K562 (cell line): ENCODE results near the gene BOLL. TPM values are rescaled to one million over a fixed set of nuclear protein-coding genes. Genes with fewer than 3 reads are reported as not detected.

Source experiments
- EP300 ChIP-seq: IDR thresholded peaks from 2 replicates; pipeline ENCODE4 v1.6.1; 2012; ENCODE audit warnings: low read length, improper control_type of control experiment
- FOS ChIP-seq: IDR thresholded peaks from 3 replicates; pipeline ENCODE4 v1.6.1; 2011; ENCODE audit not compliant: insufficient read length; ENCODE audit errors: extremely low read depth
- NONO ChIP-seq, 2 experiments: fragments of 200-400 bp in 1 of 2; fragments of 450-650 bp in 1 of 2; formaldehyde crosslinking in 1 of 2; IDR thresholded peaks; 2 replicates each; pipeline ENCODE4 v1.6.1; 2017; ENCODE audit warnings: low read depth in 2 of 2, mild to moderate bottlenecking in 2 of 2, moderate library complexity in 2 of 2, low read length in 1 of 2
- ZNF318 ChIP-seq, 2 experiments: fragments of 450-650 bp; IDR thresholded peaks; 2 replicates each; pipeline ENCODE4 v1.6.1; 2016; ENCODE audit warnings: mild to moderate bottlenecking in 2 of 2, borderline replicate concordance in 1 of 2, low read depth in 1 of 2, moderate library complexity in 1 of 2
- ZZZ3 ChIP-seq: fragments of 450-650 bp; IDR thresholded peaks from 2 replicates; pipeline ENCODE4 v1.6.1; 2016; ENCODE audit warnings: antibody characterized with exemption, mild to moderate bottlenecking, moderate library complexity
- polyA plus RNA-seq, 8 experiments: library from polyadenylated mRNA; depleted of rRNA in 4 of 8; stranded (reverse) in 5 of 8; unstranded in 3 of 8; fragments of >200 nt; fragmentation: Nextera tagmentation in 2 of 8; fragmentation: Illumina TruSeq in 1 of 8; extraction: Ambion mirVana in 2 of 8; extraction: Trizol in 1 of 8; gene quantifications; 2 replicates each; pipeline versions ENCODE4 v1.2.1 to v1.2.3, GENCODE V29; 2011 to 2014; ENCODE audit warnings: inconsistent platforms in 1 of 8, missing spikeins in 1 of 8
- total RNA-seq, 7 experiments: library from RNA; depleted of rRNA in 6 of 7; stranded (reverse); fragments of >200 nt in 6 of 7; fragmentation: Illumina TruSeq in 2 of 7; extraction: Trizol in 2 of 7; gene quantifications; 2 replicates each; pipeline versions ENCODE4 v1.2.1 to v1.2.3, GENCODE V29; 2011 to 2021; ENCODE audit warnings: low replicate concordance in 1 of 7

Gene BOLL
- total and polyA plus RNA-seq, 9 of the 15 experiments (the other 6 are each of a cell fraction or from before 2014, with no cell fraction given), result 0.11 to 0.55 (median 0.19) TPM; not detected in 1

GRCh38 chr2:197677056-197677455 is 108.1 kb downstream of the BOLL start (continued):
- TF ChIP-seq ZNF318 (IDR thresholded peaks at IDR 0.05; ENCODE audit: borderline replicate concordance in 1 of 2, low read depth in 1 of 2), result no peak
- no peak for TF ChIP-seq ZZZ3
- TF ChIP-seq EP300, result no peak
- TF ChIP-seq NONO (IDR thresholded peaks at IDR 0.05; ENCODE audit: low read depth in 2 of 2, low read length in 1 of 2), result no peak
- TF ChIP-seq FOS, result no peak

Other genes starting within 250 kb of the BOLL start
- not detected in 2 replicates for gene RFTN2, start 109.7 kb downstream of the BOLL start, total RNA-seq (2014; rRNA removed)
- not detected in 2 replicates for gene RFTN2, start 109.7 kb downstream of the BOLL start, total RNA-seq (2014; rRNA removed; fragmentation: Illumina TruSeq; extraction: Trizol)
- 0.11 TPM in 1 of 2 replicates, not detected in the other for gene RFTN2, start 109.7 kb downstream of the BOLL start, total RNA-seq (2015; rRNA removed; fragmentation: Illumina TruSeq; extraction: Trizol)
- gene RFTN2, start 109.7 kb downstream of the BOLL start, total RNA-seq (2021), result not detected in 2 replicates
- gene RFTN2, start 109.7 kb downstream of the BOLL start, polyA plus RNA-seq (2011; rRNA removed), result not detected in 2 replicates
- gene RFTN2, start 109.7 kb downstream of the BOLL start, polyA plus RNA-seq (2014; fragmentation: Illumina TruSeq; extraction: Trizol), result 0.04 TPM in 1 of 2 replicates, not detected in the other
- under 1 TPM in 1 of 2 experiments, not detected in 1; 0.01 TPM for gene RFTN2, start 109.7 kb downstream of the BOLL start, polyA plus RNA-seq (2014; fragmentation: Nextera tagmentation; extraction: Ambion mirVana)
- 0.05 TPM in 1 of 2 replicates, not detected in the other for gene RFTN2, start 109.7 kb downstream of the BOLL start, polyA plus RNA-seq (2014; rRNA removed)
- gene MARS2, start 80.0 kb downstream of the BOLL start, total RNA-seq (2014; rRNA removed), result 10.2 and 13.8 TPM in 2 replicates
- 9.9 and 12.7 TPM in 2 replicates for gene MARS2, start 80.0 kb downstream of the BOLL start, total RNA-seq (2014; rRNA removed; fragmentation: Illumina TruSeq; extraction: Trizol)
- gene MARS2, start 80.0 kb downstream of the BOLL start, total RNA-seq (2015; rRNA removed; fragmentation: Illumina TruSeq; extraction: Trizol), result 12.1 and 12.5 TPM in 2 replicates
- 17.6 and 20.7 TPM in 2 replicates for gene MARS2, start 80.0 kb downstream of the BOLL start, total RNA-seq (2021)
- gene MARS2, start 80.0 kb downstream of the BOLL start, polyA plus RNA-seq (2011; rRNA removed), result 6.9 and 7.8 TPM in 2 replicates
- 12.5 and 17.1 TPM in 2 replicates for gene MARS2, start 80.0 kb downstream of the BOLL start, polyA plus RNA-seq (2014; fragmentation: Illumina TruSeq; extraction: Trizol)
- gene MARS2, start 80.0 kb downstream of the BOLL start, polyA plus RNA-seq (2014; fragmentation: Nextera tagmentation; extraction: Ambion mirVana), result 1 to 10 TPM; 4.0 to 6.9 TPM
- 12.2 and 12.7 TPM in 2 replicates for gene MARS2, start 80.0 kb downstream of the BOLL start, polyA plus RNA-seq (2014; rRNA removed)
- 6.1 and 6.2 TPM in 2 replicates for gene PLCL1, start 19.3 kb upstream of the BOLL start, total RNA-seq (2014; rRNA removed)
- 12.9 and 16.0 TPM in 2 replicates for gene PLCL1, start 19.3 kb upstream of the BOLL start, total RNA-seq (2014; rRNA removed; fragmentation: Illumina TruSeq; extraction: Trizol)
- gene PLCL1, start 19.3 kb upstream of the BOLL start, total RNA-seq (2015; rRNA removed; fragmentation: Illumina TruSeq; extraction: Trizol), result 12.0 and 12.6 TPM in 2 replicates
- 8.9 and 9.7 TPM in 2 replicates for gene PLCL1, start 19.3 kb upstream of the BOLL start, total RNA-seq (2021)
- gene PLCL1, start 19.3 kb upstream of the BOLL start, polyA plus RNA-seq (2011; rRNA removed), result 11.2 and 17.7 TPM in 2 replicates
- 8.6 and 8.9 TPM in 2 replicates for gene PLCL1, start 19.3 kb upstream of the BOLL start, polyA plus RNA-seq (2014; fragmentation: Illumina TruSeq; extraction: Trizol)
- gene PLCL1, start 19.3 kb upstream of the BOLL start, polyA plus RNA-seq (2014; fragmentation: Nextera tagmentation; extraction: Ambion mirVana), result 1 to 10 TPM; 2.0 to 3.0 TPM
- 5.1 and 8.1 TPM in 2 replicates for gene PLCL1, start 19.3 kb upstream of the BOLL start, polyA plus RNA-seq (2014; rRNA removed)